CD14-positive monocyte (primary cell): ENCODE data around the gene ITPK1. TPM values are rescaled to one million over a fixed set of nuclear protein-coding genes. Genes with fewer than 3 reads are reported as not detected.

Experiments used
- DNase-seq, 3 donors: peaks; one replicate each; pipeline ENCODE4 v3.0.0-alpha.2; 2011 to 2022
- H2AFZ ChIP-seq: 2 replicates; pipeline ENCODE4 v1.6.0; 2012; ENCODE audit warnings: mild to moderate bottlenecking, low read depth, low read length, inconsistent platforms; ENCODE audit not compliant: insufficient read depth, poor library complexity, severe bottlenecking
- H3K27ac ChIP-seq, 2 donors: 1 replicate in 1 of 2; 2 replicates in 1 of 2; pipeline ENCODE4 v1.5.1; 2012 to 2013; ENCODE audit warnings: low read length in 2 of 2, control low read depth in 1 of 2, inconsistent platforms in 1 of 2, low read depth in 1 of 2, mild to moderate bottlenecking in 1 of 2
- H3K27me3 ChIP-seq, 2 donors: one replicate each; pipeline versions ENCODE4 v1.6.0 to v1.6.1; 2011 to 2013; ENCODE audit warnings: low read length in 2 of 2; ENCODE audit not compliant: control insufficient read depth in 2 of 2, insufficient read depth in 2 of 2
- H3K36me3 ChIP-seq, 2 donors: replicated peaks in 1 of 2; 1 replicate in 1 of 2; 2 replicates in 1 of 2; pipeline versions ENCODE4 v1.5.1 to v1.6.1; 2012 to 2013; ENCODE audit warnings: low read length in 2 of 2, control low read depth in 1 of 2, inconsistent platforms in 1 of 2, mild to moderate bottlenecking in 1 of 2; ENCODE audit not compliant: insufficient read depth in 2 of 2, control insufficient read depth in 1 of 2
- H3K4me1 ChIP-seq, 2 donors: 1 replicate in 1 of 2; 2 replicates in 1 of 2; pipeline versions ENCODE4 v1.5.1 to v1.6.1; 2012 to 2013; ENCODE audit warnings: low read length in 2 of 2, control low read depth in 1 of 2, inconsistent platforms in 1 of 2, mild to moderate bottlenecking in 1 of 2, moderate library complexity in 1 of 2; ENCODE audit not compliant: insufficient read depth in 2 of 2, control insufficient read depth in 1 of 2
- H3K4me2 ChIP-seq: replicated peaks from 2 replicates; pipeline ENCODE3; 2012; ENCODE audit warnings: low read length, moderate library complexity, mild to moderate bottlenecking; ENCODE audit not compliant: poor library complexity, severe bottlenecking; ENCODE audit errors: extremely low read depth
- H3K4me3 ChIP-seq, 3 experiments: fragments of 200-600 bp in 1 of 3; sonication (generic) in 1 of 3; replicated peaks in 1 of 3; 1 replicate in 2 of 3; 2 replicates in 1 of 3; pipeline ENCODE4 v1.5.1; 2011 to 2013; ENCODE audit warnings: low read length in 3 of 3, mild to moderate bottlenecking in 3 of 3, control low read depth in 2 of 3, low read depth in 2 of 3, inconsistent platforms in 1 of 3, moderate library complexity in 1 of 3
- H3K79me2 ChIP-seq: 2 replicates; pipeline ENCODE4 v1.6.0; 2012; ENCODE audit warnings: mild to moderate bottlenecking, control low read depth, inconsistent platforms, low read length, moderate library complexity; ENCODE audit not compliant: insufficient read depth
- H3K9ac ChIP-seq: 2 replicates; pipeline ENCODE4 v1.6.0; 2017; ENCODE audit warnings: low read length, mild to moderate bottlenecking; ENCODE audit not compliant: insufficient read depth, poor library complexity, severe bottlenecking
- H3K9me3 ChIP-seq, 2 donors: replicated peaks in 1 of 2; 1 replicate in 1 of 2; 2 replicates in 1 of 2; pipeline versions ENCODE4 v1.5.1 to v1.6.1; 2012 to 2013; ENCODE audit warnings: low read length in 2 of 2, control low read depth in 1 of 2; ENCODE audit not compliant: control insufficient read depth in 1 of 2, insufficient read depth in 1 of 2
- H4K20me1 ChIP-seq: 2 replicates; pipeline ENCODE4 v1.6.0; 2012; ENCODE audit warnings: mild to moderate bottlenecking, low read length, control low read depth, moderate library complexity; ENCODE audit not compliant: insufficient read depth
- H3K27ac Mint-ChIP-seq, 7 donors: one replicate each; pipeline ENCODE4 v1.8.0; 2020; ENCODE audit warnings: mild to moderate bottlenecking in 7 of 7, mixed read lengths in 7 of 7, moderate library complexity in 6 of 7, inconsistent platforms in 2 of 7
- H3K27me3 Mint-ChIP-seq, 3 donors: one replicate each; pipeline ENCODE4 v1.8.0; 2021 to 2022; ENCODE audit warnings: low read depth in 3 of 3, mild to moderate bottlenecking in 3 of 3, mixed read lengths in 3 of 3, moderate library complexity in 3 of 3, inconsistent platforms in 1 of 3
- H3K36me3 Mint-ChIP-seq, 2 donors: one replicate each; pipeline ENCODE4 v1.8.0; 2020; ENCODE audit warnings: mixed read lengths in 2 of 2, inconsistent platforms in 1 of 2, mild to moderate bottlenecking in 1 of 2
- H3K4me1 Mint-ChIP-seq: one replicate; pipeline ENCODE4 v1.8.0; 2020; ENCODE audit warnings: mild to moderate bottlenecking, mixed read lengths
- H3K4me3 Mint-ChIP-seq, 2 donors: one replicate each; pipeline ENCODE4 v1.8.0; 2020; ENCODE audit warnings: mild to moderate bottlenecking in 2 of 2, mixed read lengths in 2 of 2, moderate library complexity in 1 of 2
- H3K9me3 Mint-ChIP-seq, 7 donors: one replicate each; pipeline ENCODE4 v1.8.0; 2020 to 2022; ENCODE audit warnings: mixed read lengths in 7 of 7, mild to moderate bottlenecking in 6 of 7, moderate library complexity in 6 of 7, inconsistent platforms in 2 of 7
- whole genome bisulfite sequencing: methylation state at CpG from one replicate; pipeline ENCODE4 v1.1.5; 2013; ENCODE audit warnings: missing lambda C conversion rate; ENCODE audit not compliant: insufficient coverage; 5-methylcytosine and 5-hydroxymethylcytosine counted together
- intact Hi-C, 2 donors: fragments of 100-400 bp; cut with micrococcal nuclease; formaldehyde crosslinking; loops; one replicate each; pipeline versions ENCODE4 v1.15.0 to v1.15.1; 2023
- polyA plus RNA-seq, 3 donors: library from polyadenylated mRNA; depleted of rRNA in 1 of 3; unstranded in 2 of 3; stranded (reverse) in 1 of 3; fragments of 300-500 nt in 2 of 3; fragments of >200 nt in 1 of 3; fragmentation: Illumina TruSeq in 2 of 3; gene quantifications; 1 replicate in 2 of 3; 2 replicates in 1 of 3; pipeline ENCODE4 v1.2.3, GENCODE V29; 2012 to 2021
- TF ChIP-seq, protein P1 (sequence below): fragments of 200-600 bp; IDR thresholded peaks from one replicate; pipeline ENCODE4 v1.8.0; 2022; ENCODE audit warnings: antibody characterized with exemption, mild to moderate bottlenecking

The ITPK1 gene
- polyA plus RNA-seq, 3 donors: 57.1 to 144 (median 63.0) TPM

DNA sequence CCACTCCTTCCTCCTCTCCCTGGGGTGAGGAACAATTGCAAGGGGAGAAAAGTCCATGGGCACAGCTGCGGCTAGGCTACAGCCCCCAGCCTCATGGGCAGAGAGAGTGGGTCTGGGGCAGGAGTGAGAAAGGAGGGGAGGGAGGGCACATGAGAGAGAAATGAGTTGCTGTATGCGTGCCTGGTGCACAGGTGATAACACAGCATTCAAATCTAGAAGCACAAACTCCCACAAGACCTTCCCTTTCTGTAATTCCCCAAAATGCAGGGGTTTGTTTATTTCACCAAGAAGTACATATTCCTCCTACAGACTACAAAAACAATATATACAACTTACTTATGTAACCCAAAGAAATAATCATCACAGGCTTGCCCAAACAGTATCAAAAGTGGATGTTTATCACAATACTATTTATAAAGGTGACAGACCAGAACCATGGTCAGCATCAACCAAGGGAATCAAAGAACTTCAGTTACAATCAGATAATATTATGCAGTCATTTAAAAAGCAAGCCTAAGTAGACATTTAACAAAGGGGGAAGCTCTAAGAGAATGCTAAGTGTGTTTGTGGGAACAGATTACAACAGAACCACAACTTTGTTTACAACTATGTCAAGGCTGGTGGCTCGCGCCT, 54.2 kb downstream of the ITPK1 start:
- Mint-ChIP-seq H3K4me3 (no peak overlapping the region), H3K4me1 (peaks cover 46% of the 10 kb centered on the region), H3K9me3 (no peaks in the 10 kb centered on the region), H3K27ac (peak overlapping the region in 6 of 7 donors; percentile 1 to 64 (median 43)), H3K36me3 (peaks cover 17 to 49% of the 10 kb centered on the region in 2 donors), H3K27me3 (no peaks in the 10 kb centered on the region)
- H3K9me3 ChIP-seq: no peaks in the 10 kb centered on the region
- intact Hi-C loops: no loop called here
- peaks cover 8 to 25% of the 10 kb centered on the region in 2 donors for H3K36me3 ChIP-seq
- no peak overlapping the region for H2AFZ ChIP-seq
- peaks cover 80% of the 10 kb centered on the region for H4K20me1 ChIP-seq
- no peak overlapping the region for H3K4me3 ChIP-seq
- H3K4me1 ChIP-seq: peaks cover 24 to 33% of the 10 kb centered on the region in 2 donors
- no peak overlapping the region for H3K4me2 ChIP-seq
- H3K9ac ChIP-seq: no peak overlapping the region
- WGBS: no CpG with 5 or more reads among the region's 4 CpGs
- H3K27me3 ChIP-seq: no peaks in the 10 kb centered on the region
- TF ChIP-seq, protein P1, sequence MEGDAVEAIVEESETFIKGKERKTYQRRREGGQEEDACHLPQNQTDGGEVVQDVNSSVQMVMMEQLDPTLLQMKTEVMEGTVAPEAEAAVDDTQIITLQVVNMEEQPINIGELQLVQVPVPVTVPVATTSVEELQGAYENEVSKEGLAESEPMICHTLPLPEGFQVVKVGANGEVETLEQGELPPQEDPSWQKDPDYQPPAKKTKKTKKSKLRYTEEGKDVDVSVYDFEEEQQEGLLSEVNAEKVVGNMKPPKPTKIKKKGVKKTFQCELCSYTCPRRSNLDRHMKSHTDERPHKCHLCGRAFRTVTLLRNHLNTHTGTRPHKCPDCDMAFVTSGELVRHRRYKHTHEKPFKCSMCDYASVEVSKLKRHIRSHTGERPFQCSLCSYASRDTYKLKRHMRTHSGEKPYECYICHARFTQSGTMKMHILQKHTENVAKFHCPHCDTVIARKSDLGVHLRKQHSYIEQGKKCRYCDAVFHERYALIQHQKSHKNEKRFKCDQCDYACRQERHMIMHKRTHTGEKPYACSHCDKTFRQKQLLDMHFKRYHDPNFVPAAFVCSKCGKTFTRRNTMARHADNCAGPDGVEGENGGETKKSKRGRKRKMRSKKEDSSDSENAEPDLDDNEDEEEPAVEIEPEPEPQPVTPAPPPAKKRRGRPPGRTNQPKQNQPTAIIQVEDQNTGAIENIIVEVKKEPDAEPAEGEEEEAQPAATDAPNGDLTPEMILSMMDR: no peak
- peaks cover 78% of the 10 kb centered on the region for H3K79me2 ChIP-seq
- peak overlapping the region in 1 of 2 donors; percentile 69 for H3K27ac ChIP-seq
- no peak for DNase-seq

DNA sequence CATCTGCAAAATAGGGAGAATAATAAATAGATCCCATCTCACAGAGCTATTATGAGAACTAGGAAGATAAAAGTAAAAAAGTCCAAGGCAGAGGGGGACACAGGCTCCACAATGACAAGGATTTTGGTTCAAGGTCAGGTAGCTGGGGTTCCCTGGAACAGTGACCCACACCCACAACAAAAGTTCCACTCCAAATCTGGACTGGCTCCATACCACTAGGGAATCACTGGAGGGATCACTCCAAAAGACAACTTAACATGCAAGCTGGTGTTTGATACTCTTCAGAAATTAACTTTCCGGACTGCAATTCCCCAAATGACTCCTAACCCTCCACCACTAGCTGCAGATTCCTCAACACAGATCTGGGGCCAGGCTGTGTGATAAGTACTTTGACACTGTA, 54.9 kb downstream of the ITPK1 start:
- no peak for DNase-seq
- TF ChIP-seq, protein P1: no peak
- Mint-ChIP-seq H3K9me3 (no peaks in the 10 kb centered on the region), H3K36me3 (peaks cover 20 to 55% of the 10 kb centered on the region in 2 donors), H3K4me3 (no peak overlapping the region), H3K27ac (peak overlapping the region in 4 of 7 donors; percentile 22 to 64 (median 42)), H3K4me1 (peaks cover 39% of the 10 kb centered on the region), H3K27me3 (peaks cover 0 to 2% (median 0%) of the 10 kb centered on the region in 3 donors)
- intact Hi-C loops: no loop called here
- 100% methylated on average over 1 of the region's 1 CpG for WGBS
- Histone ChIP-seq H3K4me2 (no peak overlapping the region), H3K27me3 (no peaks in the 10 kb centered on the region), H3K9me3 (no peaks in the 10 kb centered on the region), H3K4me3 (no peak overlapping the region), H3K27ac (peak overlapping the region in 1 of 2 donors; percentile 69), H3K79me2 (peaks cover 78% of the 10 kb centered on the region), H2AFZ (no peak overlapping the region), H3K36me3 (peaks cover 15 to 31% of the 10 kb centered on the region in 2 donors), H3K4me1 (peaks cover 18 to 30% of the 10 kb centered on the region in 2 donors), H4K20me1 (peaks cover 82% of the 10 kb centered on the region), H3K9ac (no peak overlapping the region)
